Esophagus muscularis mucosa (tissue), 4 donors: Measurements from ENCODE around the gene CRHR2.

Experiments used
- EP300 ChIP-seq: sonication (generic); formaldehyde crosslinking; IDR thresholded peaks from one replicate; pipeline ENCODE4 v1.6.1; 2017; ENCODE audit warnings: antibody characterized with exemption
- POLR2A ChIP-seq: fragments of 450-650 bp; IDR thresholded peaks from one replicate; pipeline ENCODE4 v1.6.1; 2017; ENCODE audit warnings: antibody characterized with exemption, moderate library complexity, mild to moderate bottlenecking, low read depth
- POLR2AphosphoS5 ChIP-seq, 2 donors: sonication (generic); formaldehyde crosslinking; IDR thresholded peaks; one replicate each; pipeline ENCODE4 v1.6.1; 2017; ENCODE audit warnings: antibody characterized with exemption in 2 of 2
- TF ChIP-seq, protein P1 (sequence below), 3 experiments: fragments of 200-600 bp in 2 of 3; fragments of 450-650 bp in 1 of 3; sonication (generic) in 2 of 3; IDR thresholded peaks; one replicate each; pipeline ENCODE4 v1.5.1; 2017 to 2019; ENCODE audit warnings: antibody characterized with exemption in 3 of 3, mild to moderate bottlenecking in 2 of 3, moderate library complexity in 1 of 3

DNA sequence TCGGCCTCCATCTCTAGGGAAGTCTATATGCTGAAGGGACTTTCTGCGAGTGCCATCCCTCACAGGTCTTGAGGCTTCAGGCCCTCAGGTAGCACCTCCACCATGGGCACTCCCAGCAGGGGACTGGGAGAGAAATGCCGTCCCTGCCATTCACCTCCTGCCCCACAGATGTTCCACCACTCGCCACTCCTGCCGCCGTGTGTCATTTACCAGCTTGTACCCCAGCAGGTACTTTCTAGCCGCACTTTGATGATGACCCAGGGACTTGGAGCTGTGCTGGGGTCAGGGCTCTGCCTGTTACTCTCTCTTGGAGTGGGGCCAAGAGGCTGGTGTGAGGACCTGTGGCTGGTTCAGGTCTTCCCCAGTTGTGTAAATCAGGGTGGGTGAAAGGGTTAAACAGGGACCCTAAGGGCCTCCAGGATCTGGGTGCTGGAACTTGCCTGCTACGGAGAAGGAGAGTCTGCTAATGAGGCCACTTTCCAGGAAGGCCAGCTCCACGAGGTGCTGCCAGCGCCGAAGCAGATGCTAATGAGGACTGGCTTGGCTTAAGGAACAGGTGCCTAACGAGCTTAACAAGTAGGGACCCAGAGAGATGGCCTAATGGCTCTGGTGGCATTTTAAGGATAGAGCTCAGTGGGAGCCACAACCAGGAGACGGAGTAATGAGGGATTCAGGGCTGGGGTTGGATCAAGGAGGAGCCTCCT is 32.4 kb downstream of the CRHR2 start:
- TF ChIP-seq, protein P1, sequence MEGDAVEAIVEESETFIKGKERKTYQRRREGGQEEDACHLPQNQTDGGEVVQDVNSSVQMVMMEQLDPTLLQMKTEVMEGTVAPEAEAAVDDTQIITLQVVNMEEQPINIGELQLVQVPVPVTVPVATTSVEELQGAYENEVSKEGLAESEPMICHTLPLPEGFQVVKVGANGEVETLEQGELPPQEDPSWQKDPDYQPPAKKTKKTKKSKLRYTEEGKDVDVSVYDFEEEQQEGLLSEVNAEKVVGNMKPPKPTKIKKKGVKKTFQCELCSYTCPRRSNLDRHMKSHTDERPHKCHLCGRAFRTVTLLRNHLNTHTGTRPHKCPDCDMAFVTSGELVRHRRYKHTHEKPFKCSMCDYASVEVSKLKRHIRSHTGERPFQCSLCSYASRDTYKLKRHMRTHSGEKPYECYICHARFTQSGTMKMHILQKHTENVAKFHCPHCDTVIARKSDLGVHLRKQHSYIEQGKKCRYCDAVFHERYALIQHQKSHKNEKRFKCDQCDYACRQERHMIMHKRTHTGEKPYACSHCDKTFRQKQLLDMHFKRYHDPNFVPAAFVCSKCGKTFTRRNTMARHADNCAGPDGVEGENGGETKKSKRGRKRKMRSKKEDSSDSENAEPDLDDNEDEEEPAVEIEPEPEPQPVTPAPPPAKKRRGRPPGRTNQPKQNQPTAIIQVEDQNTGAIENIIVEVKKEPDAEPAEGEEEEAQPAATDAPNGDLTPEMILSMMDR (IDR thresholded peaks at IDR 0.05) = no peak
- no peak for TF ChIP-seq POLR2A
- TF ChIP-seq POLR2AphosphoS5 (IDR thresholded peaks at IDR 0.05) = no peak
- TF ChIP-seq EP300 = no peak
